ENCODE results near the gene FOSL1. TPM values are rescaled to one million over a fixed set of nuclear protein-coding genes. Genes with fewer than 3 reads are reported as not detected.

Gene FOSL1
- total and polyA plus RNA-seq, 2 of the 13 experiments (the other 11 are each of a cell fraction or from before 2014, with no cell fraction given) = 4.0 to 4.1 TPM

DNA sequence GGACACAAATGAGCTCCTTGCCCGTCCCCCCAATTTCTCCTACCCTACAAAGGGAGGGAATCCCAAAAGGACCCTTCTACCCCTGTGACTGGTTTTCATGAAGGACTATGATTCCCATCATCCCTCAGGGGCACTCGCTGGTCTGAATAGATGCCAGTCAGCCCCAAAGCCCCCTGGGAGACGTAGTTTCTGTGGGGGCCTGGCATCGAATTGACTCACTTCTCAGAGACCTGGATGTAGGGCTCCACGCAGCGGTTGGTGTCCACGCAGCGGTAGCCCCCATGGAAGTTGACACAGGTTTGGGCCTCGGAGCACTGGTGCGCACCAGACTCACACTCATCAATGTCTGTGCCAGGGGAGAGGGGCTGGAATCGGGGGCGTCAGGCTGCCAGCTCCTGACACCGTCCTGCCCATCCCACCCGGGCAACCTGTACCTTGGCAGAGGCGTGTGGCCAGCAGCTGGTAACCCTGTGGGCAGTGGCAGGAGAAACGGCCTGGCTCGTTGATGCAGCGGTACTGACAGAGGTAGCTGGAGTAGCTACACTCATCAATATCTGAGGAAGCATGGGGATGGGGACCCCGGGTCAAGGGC lies 32.0 kb downstream of the FOSL1 start (continued):
- TF ChIP-seq ZBTB39 (CRISPR knock-in tag; IDR thresholded peaks at IDR 0.05) (no peak), NFYC (CRISPR knock-in tag; IDR thresholded peaks at IDR 0.05) (no peak), NFYB (CRISPR knock-in tag; IDR thresholded peaks at IDR 0.05) (no peak), AGO2 (optimal IDR thresholded peaks at IDR 0.05; ENCODE audit: low read depth, low read length) (peak; percentile 89), DR1 (CRISPR knock-in tag; IDR thresholded peaks at IDR 0.05) (no peak), SMYD3 (CRISPR knock-in tag; IDR thresholded peaks at IDR 0.05) (no peak), ARNT (IDR thresholded peaks at IDR 0.05) (no peak), KLF15 (CRISPR knock-in tag; IDR thresholded peaks at IDR 0.05; ENCODE audit: borderline replicate concordance) (no peak), ZNF768 (CRISPR knock-in tag; IDR thresholded peaks at IDR 0.05) (0 out of 2 replicates have a peak, but pooled peaks have one; percentile 15), ZNF577 (CRISPR knock-in tag; IDR thresholded peaks at IDR 0.05; ENCODE audit: borderline replicate concordance, low read depth) (no peak), STAG1 (CRISPR knock-in tag; IDR thresholded peaks at IDR 0.05) (no peak), CHCHD3 (CRISPR knock-in tag; IDR thresholded peaks at IDR 0.05) (no peak), KLF12 (CRISPR knock-in tag; IDR thresholded peaks at IDR 0.05; ENCODE audit: borderline replicate concordance) (no peak), ZNF740 (CRISPR knock-in tag; IDR thresholded peaks at IDR 0.05) (no peak), POLR2AphosphoS5 (IDR thresholded peaks at IDR 0.05; ENCODE audit: low read depth, low read length) (0 out of 2 replicates have a peak, but pooled peaks have one; percentile 3), ZFP36L1 (CRISPR knock-in tag; IDR thresholded peaks at IDR 0.05) (no peak), POLR2AphosphoS2 (IDR thresholded peaks at IDR 0.05; ENCODE audit: low read depth, low read length) (no peak)
- TF ChIP-seq, protein P1, sequence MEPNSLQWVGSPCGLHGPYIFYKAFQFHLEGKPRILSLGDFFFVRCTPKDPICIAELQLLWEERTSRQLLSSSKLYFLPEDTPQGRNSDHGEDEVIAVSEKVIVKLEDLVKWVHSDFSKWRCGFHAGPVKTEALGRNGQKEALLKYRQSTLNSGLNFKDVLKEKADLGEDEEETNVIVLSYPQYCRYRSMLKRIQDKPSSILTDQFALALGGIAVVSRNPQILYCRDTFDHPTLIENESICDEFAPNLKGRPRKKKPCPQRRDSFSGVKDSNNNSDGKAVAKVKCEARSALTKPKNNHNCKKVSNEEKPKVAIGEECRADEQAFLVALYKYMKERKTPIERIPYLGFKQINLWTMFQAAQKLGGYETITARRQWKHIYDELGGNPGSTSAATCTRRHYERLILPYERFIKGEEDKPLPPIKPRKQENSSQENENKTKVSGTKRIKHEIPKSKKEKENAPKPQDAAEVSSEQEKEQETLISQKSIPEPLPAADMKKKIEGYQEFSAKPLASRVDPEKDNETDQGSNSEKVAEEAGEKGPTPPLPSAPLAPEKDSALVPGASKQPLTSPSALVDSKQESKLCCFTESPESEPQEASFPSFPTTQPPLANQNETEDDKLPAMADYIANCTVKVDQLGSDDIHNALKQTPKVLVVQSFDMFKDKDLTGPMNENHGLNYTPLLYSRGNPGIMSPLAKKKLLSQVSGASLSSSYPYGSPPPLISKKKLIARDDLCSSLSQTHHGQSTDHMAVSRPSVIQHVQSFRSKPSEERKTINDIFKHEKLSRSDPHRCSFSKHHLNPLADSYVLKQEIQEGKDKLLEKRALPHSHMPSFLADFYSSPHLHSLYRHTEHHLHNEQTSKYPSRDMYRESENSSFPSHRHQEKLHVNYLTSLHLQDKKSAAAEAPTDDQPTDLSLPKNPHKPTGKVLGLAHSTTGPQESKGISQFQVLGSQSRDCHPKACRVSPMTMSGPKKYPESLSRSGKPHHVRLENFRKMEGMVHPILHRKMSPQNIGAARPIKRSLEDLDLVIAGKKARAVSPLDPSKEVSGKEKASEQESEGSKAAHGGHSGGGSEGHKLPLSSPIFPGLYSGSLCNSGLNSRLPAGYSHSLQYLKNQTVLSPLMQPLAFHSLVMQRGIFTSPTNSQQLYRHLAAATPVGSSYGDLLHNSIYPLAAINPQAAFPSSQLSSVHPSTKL (CRISPR knock-in tag; IDR thresholded peaks at IDR 0.05) = no peak
